HEK293 (cell line): Measurements from ENCODE around the gene NARS2.
A peak's percentile ranks its signal among the peaks of the same experiment; 100 is the strongest.

Experiments used
- CTCF ChIA-PET: fragments of 350-600 bp; formaldehyde crosslinking; extraction: SDS; loops from one replicate; lab custom pipeline; 2021; ENCODE audit warnings: antibody characterized with exemption; lab: Yijun Ruan, JAX
- POLR2A ChIA-PET: fragments of 300-600 bp; formaldehyde crosslinking; extraction: SDS; loops from one replicate; lab custom pipeline; 2020; ENCODE audit warnings: antibody characterized with exemption, inconsistent platforms; lab: Yijun Ruan, JAX
- H3K27ac ChIP-seq: fragments of 200-500 bp; sonication (Bioruptor generic); 2 replicates; pipeline ENCODE4 v1.5.1; 2014; ENCODE audit warnings: low read depth, low read length, control low read depth, inconsistent platforms; ENCODE audit errors: extremely low read depth
- H3K36me3 ChIP-seq, 2 experiments: fragments of 200-500 bp in 1 of 2; sonication (Bioruptor generic) in 1 of 2; 1 replicate in 1 of 2; 2 replicates in 1 of 2; pipeline ENCODE4 v1.5.1; 2014 to 2017; ENCODE audit warnings: inconsistent platforms in 2 of 2, low read length in 2 of 2; ENCODE audit not compliant: control insufficient read depth in 2 of 2, insufficient read depth in 1 of 2
- H3K4me1 ChIP-seq: fragments of 200-500 bp; sonication (Bioruptor generic); 2 replicates; pipeline ENCODE4 v1.5.1; 2014; ENCODE audit warnings: mild to moderate bottlenecking, low read length, inconsistent platforms; ENCODE audit not compliant: control insufficient read depth, insufficient read depth
- H3K4me3 ChIP-seq: 2 replicates; pipeline ENCODE4 v1.5.1; 2011; ENCODE audit warnings: low read depth, mild to moderate bottlenecking, control low read depth, low read length, moderate library complexity
- H3K9me3 ChIP-seq: fragments of 200-500 bp; sonication (Bioruptor generic); 2 replicates; pipeline ENCODE4 v1.5.1; 2014; ENCODE audit warnings: low read depth, low read length, inconsistent platforms; ENCODE audit not compliant: control insufficient read depth, insufficient read depth
- KLF17 ChIP-seq: fragments of 450-650 bp; formaldehyde crosslinking; IDR thresholded peaks from 2 replicates; pipeline ENCODE4 v1.5.1; 2016; ENCODE audit warnings: missing biosample characterization, missing genetic modification characterization
- SETDB1 ChIP-seq: IDR thresholded peaks from one replicate; pipeline ENCODE4 v1.6.1; 2017; ENCODE audit warnings: mild to moderate bottlenecking, low read length, moderate library complexity, mixed read lengths; ENCODE audit not compliant: insufficient read length
- TRIM28 ChIP-seq: IDR thresholded peaks from 2 replicates; pipeline ENCODE4 v1.6.1; 2011; ENCODE audit warnings: low read length, control low read depth, borderline replicate concordance
- WT1 ChIP-seq: fragments of 450-650 bp; formaldehyde crosslinking; IDR thresholded peaks from 2 replicates; pipeline ENCODE4 v1.5.1; 2016; ENCODE audit warnings: missing biosample characterization, missing genetic modification characterization
- ZBTB44 ChIP-seq: fragments of 450-650 bp; IDR thresholded peaks from 2 replicates; pipeline ENCODE4 v1.5.1; 2018; ENCODE audit warnings: missing biosample characterization, mild to moderate bottlenecking, missing genetic modification characterization
- ZBTB48 ChIP-seq: fragments of 450-650 bp; formaldehyde crosslinking; IDR thresholded peaks from 2 replicates; pipeline ENCODE4 v1.5.1; 2016; ENCODE audit warnings: missing biosample characterization, missing genetic modification characterization
- ZBTB8A ChIP-seq: fragments of 450-650 bp; formaldehyde crosslinking; IDR thresholded peaks from 2 replicates; pipeline ENCODE4 v1.5.1; 2016; ENCODE audit warnings: missing biosample characterization, missing genetic modification characterization
- ZNF16 ChIP-seq: fragments of 450-650 bp; formaldehyde crosslinking; IDR thresholded peaks from 2 replicates; pipeline ENCODE4 v1.5.1; 2016; ENCODE audit warnings: low read depth, missing biosample characterization, missing genetic modification characterization
- ZNF175 ChIP-seq: fragments of 450-650 bp; formaldehyde crosslinking; IDR thresholded peaks from 2 replicates; pipeline ENCODE4 v1.5.1; 2016; ENCODE audit warnings: missing biosample characterization, missing genetic modification characterization
- ZNF24 ChIP-seq: fragments of 450-650 bp; formaldehyde crosslinking; IDR thresholded peaks from 2 replicates; pipeline ENCODE4 v1.5.1; 2016; ENCODE audit warnings: missing biosample characterization, missing genetic modification characterization
- ZNF350 ChIP-seq: fragments of 450-650 bp; formaldehyde crosslinking; IDR thresholded peaks from 2 replicates; pipeline ENCODE4 v1.5.0; 2017; ENCODE audit warnings: missing biosample characterization, mild to moderate bottlenecking, missing genetic modification characterization
- ZNF37A ChIP-seq: fragments of 450-650 bp; IDR thresholded peaks from 2 replicates; pipeline ENCODE4 v1.5.1; 2018; ENCODE audit warnings: missing biosample characterization, missing genetic modification characterization
- ZNF423 ChIP-seq: fragments of 450-650 bp; formaldehyde crosslinking; IDR thresholded peaks from 2 replicates; pipeline ENCODE4 v1.5.1; 2016; ENCODE audit warnings: missing biosample characterization, missing genetic modification characterization
- ZNF473 ChIP-seq: fragments of 450-650 bp; formaldehyde crosslinking; IDR thresholded peaks from 2 replicates; pipeline ENCODE4 v1.5.1; 2017; ENCODE audit warnings: missing biosample characterization, missing genetic modification characterization
- ZNF560 ChIP-seq: fragments of 450-650 bp; formaldehyde crosslinking; IDR thresholded peaks from 2 replicates; pipeline ENCODE4 v1.5.1; 2017; ENCODE audit warnings: missing biosample characterization, missing genetic modification characterization, borderline replicate concordance
- ZNF585B ChIP-seq: fragments of 450-650 bp; formaldehyde crosslinking; IDR thresholded peaks from 2 replicates; pipeline ENCODE4 v1.5.1; 2016; ENCODE audit warnings: missing biosample characterization, missing genetic modification characterization
- ZNF621 ChIP-seq: fragments of 450-650 bp; formaldehyde crosslinking; IDR thresholded peaks from 2 replicates; pipeline ENCODE4 v1.5.1; 2017; ENCODE audit warnings: missing biosample characterization, missing genetic modification characterization
- ZNF626 ChIP-seq: fragments of 450-650 bp; sonication (Bioruptor Pico); formaldehyde crosslinking; IDR thresholded peaks from 2 replicates; pipeline ENCODE4 v1.5.1; 2018; ENCODE audit warnings: missing biosample characterization, missing genetic modification characterization, inconsistent platforms
- ZNF677 ChIP-seq: fragments of 450-650 bp; IDR thresholded peaks from 2 replicates; pipeline ENCODE4 v1.5.0; 2018; ENCODE audit warnings: missing biosample characterization, mild to moderate bottlenecking, missing genetic modification characterization, moderate library complexity
- ZNF776 ChIP-seq: fragments of 450-650 bp; formaldehyde crosslinking; IDR thresholded peaks from 2 replicates; pipeline ENCODE4 v1.5.0; 2017; ENCODE audit warnings: missing biosample characterization, missing genetic modification characterization, borderline replicate concordance
- ZSCAN23 ChIP-seq: fragments of 450-650 bp; formaldehyde crosslinking; IDR thresholded peaks from 2 replicates; pipeline ENCODE4 v1.5.1; 2016; ENCODE audit warnings: missing biosample characterization, missing genetic modification characterization
- TF ChIP-seq, protein P1 (sequence below): fragments of 450-650 bp; formaldehyde crosslinking; IDR thresholded peaks from 2 replicates; pipeline ENCODE4 v1.5.1; 2016; ENCODE audit warnings: missing biosample characterization, missing genetic modification characterization
- TF ChIP-seq, protein P2 (sequence below): fragments of 450-650 bp; formaldehyde crosslinking; IDR thresholded peaks from 2 replicates; pipeline ENCODE4 v1.5.1; 2016; ENCODE audit warnings: missing biosample characterization, missing genetic modification characterization

Gene NARS2

GRCh38 chr11:78577495-78577894, 2.8 kb upstream of the NARS2 start:
- Histone ChIP-seq H3K36me3 (no peaks in the 10 kb centered on the region), H3K27ac (no peak overlapping the region), H3K9me3 (no peaks in the 10 kb centered on the region), H3K4me3 (no peak overlapping the region), H3K4me1 (no peaks in the 10 kb centered on the region)
- CTCF ChIA-PET = no interaction called here
- POLR2A ChIA-PET = no interaction called here
- no peak for TF ChIP-seq ZNF776 (tag by site-specific recombination)
- no peak for TF ChIP-seq ZNF350 (tag by site-specific recombination)
- no peak for TF ChIP-seq ZNF175 (tag by site-specific recombination)
- no peak for TF ChIP-seq ZNF621 (tag by site-specific recombination)
- TF ChIP-seq SETDB1 = no peak
- no peak for TF ChIP-seq ZSCAN23 (tag by site-specific recombination)
- TF ChIP-seq ZNF585B (tag by site-specific recombination) = no peak
- TF ChIP-seq, protein P1, sequence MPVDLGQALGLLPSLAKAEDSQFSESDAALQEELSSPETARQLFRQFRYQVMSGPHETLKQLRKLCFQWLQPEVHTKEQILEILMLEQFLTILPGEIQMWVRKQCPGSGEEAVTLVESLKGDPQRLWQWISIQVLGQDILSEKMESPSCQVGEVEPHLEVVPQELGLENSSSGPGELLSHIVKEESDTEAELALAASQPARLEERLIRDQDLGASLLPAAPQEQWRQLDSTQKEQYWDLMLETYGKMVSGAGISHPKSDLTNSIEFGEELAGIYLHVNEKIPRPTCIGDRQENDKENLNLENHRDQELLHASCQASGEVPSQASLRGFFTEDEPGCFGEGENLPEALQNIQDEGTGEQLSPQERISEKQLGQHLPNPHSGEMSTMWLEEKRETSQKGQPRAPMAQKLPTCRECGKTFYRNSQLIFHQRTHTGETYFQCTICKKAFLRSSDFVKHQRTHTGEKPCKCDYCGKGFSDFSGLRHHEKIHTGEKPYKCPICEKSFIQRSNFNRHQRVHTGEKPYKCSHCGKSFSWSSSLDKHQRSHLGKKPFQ (tag by site-specific recombination) = no peak
- no peak for TF ChIP-seq ZBTB8A
- no peak for TF ChIP-seq ZNF560 (tag by site-specific recombination)
- no peak for TF ChIP-seq ZNF423 (tag by site-specific recombination)
- no peak for TF ChIP-seq ZNF473 (tag by site-specific recombination)
- no peak for TF ChIP-seq ZNF626 (tag by site-specific recombination)
- TF ChIP-seq, protein P2, sequence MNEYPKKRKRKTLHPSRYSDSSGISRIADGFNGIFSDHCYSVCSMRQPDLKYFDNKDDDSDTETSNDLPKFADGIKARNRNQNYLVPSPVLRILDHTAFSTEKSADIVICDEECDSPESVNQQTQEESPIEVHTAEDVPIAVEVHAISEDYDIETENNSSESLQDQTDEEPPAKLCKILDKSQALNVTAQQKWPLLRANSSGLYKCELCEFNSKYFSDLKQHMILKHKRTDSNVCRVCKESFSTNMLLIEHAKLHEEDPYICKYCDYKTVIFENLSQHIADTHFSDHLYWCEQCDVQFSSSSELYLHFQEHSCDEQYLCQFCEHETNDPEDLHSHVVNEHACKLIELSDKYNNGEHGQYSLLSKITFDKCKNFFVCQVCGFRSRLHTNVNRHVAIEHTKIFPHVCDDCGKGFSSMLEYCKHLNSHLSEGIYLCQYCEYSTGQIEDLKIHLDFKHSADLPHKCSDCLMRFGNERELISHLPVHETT = no peak
- no peak for TF ChIP-seq ZNF16
- TF ChIP-seq, all 188 proteins: peak for 0

GRCh38 chr11:78576549-78577097, 2.0 kb upstream of the NARS2 start:
- Histone ChIP-seq H3K4me3 (no peak overlapping the region), H3K4me1 (no peaks in the 10 kb centered on the region), H3K27ac (no peak overlapping the region), H3K36me3 (peaks cover 0 to 2% of the 10 kb centered on the region in 2 experiments; a peak in 1 of 3 replicates), H3K9me3 (no peaks in the 10 kb centered on the region)
- POLR2A ChIA-PET = no interaction called here
- CTCF ChIA-PET = interaction anchor here (0.6 to 5.0 kb wide), 4 partner anchors 12 to 160 kb away, joined by 3 to 40 read pairs (median 5); no protein-coding TSS in a partner anchor
- TF ChIP-seq ZNF16 = no peak
- no peak for TF ChIP-seq KLF17 (tag by site-specific recombination)
- no peak for TF ChIP-seq ZNF37A
- TF ChIP-seq ZBTB48 = no peak

- CTCF ChIA-PET = interaction anchor here (0.6 to 5.0 kb wide), 4 partner anchors 11 to 348 kb away, joined by 3 to 40 read pairs (median 4); no protein-coding TSS in a partner anchor
- no peak overlapping the region for H3K27ac ChIP-seq
- no peaks in the 10 kb centered on the region for H3K4me1 ChIP-seq
- POLR2A ChIA-PET = interaction anchor here (1.1 kb wide), 1 partner anchor 11 kb away, joined by 6 read pairs; no protein-coding TSS in a partner anchor
- no peak for TF ChIP-seq ZNF24 (tag by site-specific recombination)
- no peak for TF ChIP-seq ZNF677
- TF ChIP-seq TRIM28 = no peak
- no peak for TF ChIP-seq WT1 (tag by site-specific recombination)
- TF ChIP-seq ZBTB44 (tag by site-specific recombination) = no peak
- H3K9me3 ChIP-seq = no peaks in the 10 kb centered on the region
- H3K36me3 ChIP-seq = peaks cover 0 to 14% of the 10 kb centered on the region in 2 experiments; a peak in 2 of 3 replicates
- peak overlapping the region; percentile 87 for H3K4me3 ChIP-seq
Observed at GRCh38 chr11:78575478-78575877, 814 bp upstream of the NARS2 start.
